ENCODE data around the gene TDRD12.

The TDRD12 gene

GRCh38 chr19:32675720-32676185, 43.8 kb upstream of the TDRD12 start, which contains the start of gene RGS9BP:
Gene RGS9BP (plus strand): TSS chr19:32675848. CDS start chr19:32676264, 416 bp downstream.
- peak within 1 kb of the TSS; percentile 68 for H3K4me2 ChIP-seq (ENCODE audit: low read depth, low read length, poor library complexity, severe bottlenecking)
- H3F3A ChIP-seq (ENCODE audit: insufficient read depth): no peaks in the 10 kb centered on the region
- H3K27ac ChIP-seq (ENCODE audit: low read depth, low read length): peak within 1 kb of the TSS; percentile 38
- peak within 1 kb of the TSS; percentile 71 for H2AFZ ChIP-seq (ENCODE audit: low read depth, low read length, severe bottlenecking)
- peaks cover 42% of the 10 kb centered on the region for H3K79me2 ChIP-seq (ENCODE audit: insufficient read depth, low read length)
- H3K36me3 ChIP-seq (ENCODE audit: low read length): no peaks in the 10 kb centered on the region
- H3K9me3 ChIP-seq (ENCODE audit: insufficient read depth, low read length): no peaks in the 10 kb centered on the region
- peaks cover 13% of the 10 kb centered on the region; the same call in 1 of the 2 replicates for H4K20me1 ChIP-seq (ENCODE audit: low read depth, low read length)
- no peaks in the 10 kb centered on the region for H3K9me2 ChIP-seq (replicated peaks; ENCODE audit: insufficient read depth, low read length)
- peak within 1 kb of the TSS; percentile 85 for H3K4me3 ChIP-seq (ENCODE audit: insufficient read depth, low read length, poor library complexity, severe bottlenecking)
- TF ChIP-seq EZH2phosphoT487 (conservative IDR thresholded peaks at IDR 0.05; ENCODE audit: low read length): no peak
- no peak for TF ChIP-seq CTCF (IDR thresholded peaks at IDR 0.05; ENCODE audit: insufficient read depth, low read length, poor library complexity, severe bottlenecking)
- no peaks in the 10 kb centered on the region for H3K27me3 ChIP-seq (ENCODE audit: low read length)
- peak within 1 kb of the TSS; percentile 81 for H3K9ac ChIP-seq (ENCODE audit: low read length)

GRCh38 chr19:32676186-32676894, 43.2 kb upstream of the TDRD12 start:
- H3K4me2 ChIP-seq (ENCODE audit: low read depth, low read length, poor library complexity, severe bottlenecking): peak overlapping the region; percentile 68
- no peaks in the 10 kb centered on the region for H3K36me3 ChIP-seq (ENCODE audit: low read length)
- TF ChIP-seq CTCF (IDR thresholded peaks at IDR 0.05; ENCODE audit: insufficient read depth, low read length, poor library complexity, severe bottlenecking): no peak
- no peak for TF ChIP-seq EZH2phosphoT487 (conservative IDR thresholded peaks at IDR 0.05; ENCODE audit: low read length)
- peak overlapping the region; percentile 62 for H3K4me3 ChIP-seq (ENCODE audit: insufficient read depth, low read length, poor library complexity, severe bottlenecking)
- H3K27me3 ChIP-seq (ENCODE audit: low read length): no peaks in the 10 kb centered on the region
- peaks cover 36% of the 10 kb centered on the region for H3K79me2 ChIP-seq (ENCODE audit: insufficient read depth, low read length)
- no peaks in the 10 kb centered on the region for H3F3A ChIP-seq (ENCODE audit: insufficient read depth)
- no peaks in the 10 kb centered on the region for H3K9me3 ChIP-seq (ENCODE audit: insufficient read depth, low read length)
- H3K27ac ChIP-seq (ENCODE audit: low read depth, low read length): no peak overlapping the region
- H4K20me1 ChIP-seq (ENCODE audit: low read depth, low read length): peaks cover 13% of the 10 kb centered on the region; the same call in 1 of the 2 replicates
- 0 out of 2 replicates have a peak overlapping the region, but pooled peaks have one; percentile 81 for H3K9ac ChIP-seq (ENCODE audit: low read length)
- H2AFZ ChIP-seq (ENCODE audit: low read depth, low read length, severe bottlenecking): peak overlapping the region; percentile 71
- H3K9me2 ChIP-seq (replicated peaks; ENCODE audit: insufficient read depth, low read length): no peaks in the 10 kb centered on the region

GRCh38 chr19:32676895-32677359, 42.6 kb upstream of the TDRD12 start:
- Histone ChIP-seq H3K27me3 (ENCODE audit: low read length) (no peaks in the 10 kb centered on the region), H3K9ac (ENCODE audit: low read length) (no peak overlapping the region), H3K4me2 (ENCODE audit: low read depth, low read length, poor library complexity, severe bottlenecking) (no peak overlapping the region), H3K36me3 (ENCODE audit: low read length) (no peaks in the 10 kb centered on the region), H2AFZ (ENCODE audit: low read depth, low read length, severe bottlenecking) (no peak overlapping the region), H3K9me2 (replicated peaks; ENCODE audit: insufficient read depth, low read length) (no peaks in the 10 kb centered on the region), H3K9me3 (ENCODE audit: insufficient read depth, low read length) (no peaks in the 10 kb centered on the region), H3F3A (ENCODE audit: insufficient read depth) (no peaks in the 10 kb centered on the region), H3K4me3 (ENCODE audit: insufficient read depth, low read length, poor library complexity, severe bottlenecking) (no peak overlapping the region), H4K20me1 (ENCODE audit: low read depth, low read length) (peaks cover 13% of the 10 kb centered on the region; the same call in 1 of the 2 replicates), H3K79me2 (ENCODE audit: insufficient read depth, low read length) (peaks cover 30% of the 10 kb centered on the region), H3K27ac (ENCODE audit: low read depth, low read length) (no peak overlapping the region)
- TF ChIP-seq EZH2phosphoT487 (conservative IDR thresholded peaks at IDR 0.05; ENCODE audit: low read length) (no peak), CTCF (IDR thresholded peaks at IDR 0.05; ENCODE audit: insufficient read depth, low read length, poor library complexity, severe bottlenecking) (no peak)

All from SU-DHL-6 (cell line).